Endothelial cell (in vitro differentiated cells): ENCODE data around the gene ADPRHL1. TPM values are rescaled to one million over a fixed set of nuclear protein-coding genes. Genes with fewer than 3 reads are reported as not detected.

Experiments
- DNase-seq: peaks from one replicate; pipeline ENCODE4 v3.0.0; 2021; ENCODE audit warnings: low spot score
- H3K27ac Mint-ChIP-seq: one replicate; pipeline ENCODE4 v1.8.0; 2021; ENCODE audit warnings: mixed read lengths, inconsistent platforms; ENCODE audit not compliant: unreplicated experiment
- H3K27me3 Mint-ChIP-seq: one replicate; pipeline ENCODE4 v1.8.0; 2021; ENCODE audit warnings: mild to moderate bottlenecking, moderate library complexity, mixed read lengths, inconsistent platforms; ENCODE audit not compliant: unreplicated experiment
- H3K36me3 Mint-ChIP-seq: one replicate; pipeline ENCODE4 v1.8.0; 2021; ENCODE audit warnings: mild to moderate bottlenecking, low read depth, mixed read lengths, inconsistent platforms; ENCODE audit not compliant: unreplicated experiment
- H3K4me1 Mint-ChIP-seq: one replicate; pipeline ENCODE4 v1.8.0; 2021; ENCODE audit warnings: mild to moderate bottlenecking, mixed read lengths, inconsistent platforms; ENCODE audit not compliant: unreplicated experiment
- H3K4me3 Mint-ChIP-seq: one replicate; pipeline ENCODE4 v1.8.0; 2021; ENCODE audit warnings: mild to moderate bottlenecking, mixed read lengths, inconsistent platforms; ENCODE audit not compliant: unreplicated experiment
- H3K9me3 Mint-ChIP-seq: one replicate; pipeline ENCODE4 v1.8.0; 2021; ENCODE audit warnings: mixed read lengths, inconsistent platforms; ENCODE audit not compliant: unreplicated experiment
- total RNA-seq: library from RNA; stranded (reverse); fragmentation: NEBNext Ultra II Directional; extraction: Animal tissue kit (Norgen Biotek cat#: 25700); gene quantifications from one replicate; pipeline ENCODE4 v1.2.1, GENCODE V29; 2021; ENCODE audit not compliant: unreplicated experiment
- TF ChIP-seq, protein P1 (sequence below): fragments of 200-600 bp; sonication (generic); IDR thresholded peaks from one replicate; pipeline ENCODE4 v1.5.0; 2021; ENCODE audit warnings: antibody characterized with exemption; ENCODE audit not compliant: unreplicated experiment

ADPRHL1 gene
- total RNA-seq, 1 donor from 2014 or later, result 1.5 TPM

- H3K36me3 Mint-ChIP-seq, result no peaks in the 10 kb centered on the region
- H3K9me3 Mint-ChIP-seq, result no peaks in the 10 kb centered on the region
- H3K27ac Mint-ChIP-seq, result no peak overlapping the region
- TF ChIP-seq, protein P1, sequence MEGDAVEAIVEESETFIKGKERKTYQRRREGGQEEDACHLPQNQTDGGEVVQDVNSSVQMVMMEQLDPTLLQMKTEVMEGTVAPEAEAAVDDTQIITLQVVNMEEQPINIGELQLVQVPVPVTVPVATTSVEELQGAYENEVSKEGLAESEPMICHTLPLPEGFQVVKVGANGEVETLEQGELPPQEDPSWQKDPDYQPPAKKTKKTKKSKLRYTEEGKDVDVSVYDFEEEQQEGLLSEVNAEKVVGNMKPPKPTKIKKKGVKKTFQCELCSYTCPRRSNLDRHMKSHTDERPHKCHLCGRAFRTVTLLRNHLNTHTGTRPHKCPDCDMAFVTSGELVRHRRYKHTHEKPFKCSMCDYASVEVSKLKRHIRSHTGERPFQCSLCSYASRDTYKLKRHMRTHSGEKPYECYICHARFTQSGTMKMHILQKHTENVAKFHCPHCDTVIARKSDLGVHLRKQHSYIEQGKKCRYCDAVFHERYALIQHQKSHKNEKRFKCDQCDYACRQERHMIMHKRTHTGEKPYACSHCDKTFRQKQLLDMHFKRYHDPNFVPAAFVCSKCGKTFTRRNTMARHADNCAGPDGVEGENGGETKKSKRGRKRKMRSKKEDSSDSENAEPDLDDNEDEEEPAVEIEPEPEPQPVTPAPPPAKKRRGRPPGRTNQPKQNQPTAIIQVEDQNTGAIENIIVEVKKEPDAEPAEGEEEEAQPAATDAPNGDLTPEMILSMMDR, result no peak
- H3K4me3 Mint-ChIP-seq, result no peak overlapping the region
- no peaks in the 10 kb centered on the region for H3K4me1 Mint-ChIP-seq
- peaks cover 6% of the 10 kb centered on the region for H3K27me3 Mint-ChIP-seq
- DNase-seq, result no peak
Measured at GRCh38 chr13:113361406-113361805, 91.9 kb downstream of the ADPRHL1 start.

DNA sequence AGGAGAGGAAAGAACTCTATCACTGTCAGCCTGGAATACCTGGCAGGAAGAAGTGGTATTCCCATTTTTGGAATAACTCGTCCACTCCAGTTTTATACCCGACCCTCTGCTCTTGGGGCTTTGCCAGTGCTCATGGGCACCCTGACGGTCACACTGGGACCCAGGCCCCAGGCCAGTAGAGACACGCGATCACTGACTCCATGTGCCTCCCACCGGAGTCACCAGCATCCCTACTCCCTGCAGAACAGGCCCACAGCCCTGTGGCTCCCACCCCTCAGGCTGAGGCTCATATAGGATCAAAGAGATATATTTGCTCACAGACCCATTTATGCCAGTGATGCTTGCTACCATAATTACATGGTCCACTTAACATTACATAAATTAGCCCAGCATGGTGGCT, 92.8 kb downstream of the ADPRHL1 start:
- Mint-ChIP-seq H3K27ac (no peak overlapping the region), H3K9me3 (no peaks in the 10 kb centered on the region), H3K4me3 (no peak overlapping the region), H3K4me1 (no peaks in the 10 kb centered on the region), H3K36me3 (no peaks in the 10 kb centered on the region), H3K27me3 (peaks cover 6% of the 10 kb centered on the region)
- TF ChIP-seq, protein P1, result no peak
- no peak for DNase-seq

GRCh38 chr13:113359571-113359970, 93.7 kb downstream of the ADPRHL1 start:
- TF ChIP-seq, protein P1, result no peak
- H3K9me3 Mint-ChIP-seq, result no peaks in the 10 kb centered on the region
- DNase-seq, result no peak
- H3K36me3 Mint-ChIP-seq, result no peaks in the 10 kb centered on the region
- no peak overlapping the region for H3K27ac Mint-ChIP-seq
- no peaks in the 10 kb centered on the region for H3K4me1 Mint-ChIP-seq
- peaks cover 6% of the 10 kb centered on the region for H3K27me3 Mint-ChIP-seq
- no peak overlapping the region for H3K4me3 Mint-ChIP-seq

DNA sequence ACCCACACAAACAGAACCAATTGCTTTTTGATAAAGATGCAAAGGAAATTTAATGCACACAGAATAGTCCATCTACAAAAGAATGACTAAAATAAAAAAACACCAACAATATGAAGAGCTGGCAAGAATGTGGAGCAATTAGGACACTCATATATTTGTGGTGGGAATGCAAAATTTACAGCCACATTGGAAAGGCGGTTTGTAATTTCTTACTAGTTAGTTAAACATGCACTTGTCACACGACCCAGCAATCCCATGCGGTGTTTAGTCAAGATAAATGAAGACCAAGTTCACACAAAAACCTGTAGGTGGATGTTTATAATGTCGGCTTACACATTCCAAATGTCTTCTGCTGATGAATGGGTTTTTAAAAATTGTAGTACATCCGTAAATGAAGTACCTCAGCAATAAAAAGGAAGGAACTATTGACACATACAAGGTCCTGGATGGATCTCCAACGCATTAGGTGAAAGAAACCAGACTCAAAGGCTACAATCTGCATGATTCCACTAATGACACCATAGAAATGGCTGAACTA, 94.6 kb downstream of the ADPRHL1 start:
- Mint-ChIP-seq H3K36me3 (no peaks in the 10 kb centered on the region), H3K27me3 (peaks cover 6% of the 10 kb centered on the region), H3K27ac (no peak overlapping the region), H3K9me3 (no peaks in the 10 kb centered on the region), H3K4me3 (no peak overlapping the region), H3K4me1 (no peaks in the 10 kb centered on the region)
- no peak for DNase-seq
- TF ChIP-seq, protein P1, result no peak

DNA sequence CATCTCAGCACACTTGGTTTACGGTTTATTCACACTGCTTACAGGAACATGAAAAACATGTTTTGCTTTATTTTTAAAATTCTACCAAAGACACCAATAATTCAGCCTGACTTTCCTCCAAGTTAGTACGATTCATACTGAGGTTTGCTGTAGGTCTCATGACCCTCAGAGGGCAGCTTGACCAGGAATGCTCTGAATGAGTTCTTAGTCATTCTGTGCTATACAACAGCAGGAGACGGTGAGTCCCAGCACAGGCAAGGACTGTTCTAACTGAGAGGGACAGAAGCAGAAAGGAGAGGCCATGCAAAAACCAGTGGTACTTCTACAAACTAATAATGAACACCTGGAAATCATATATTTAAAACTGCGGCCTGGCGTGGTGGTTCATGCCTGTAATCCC, 95.8 kb downstream of the ADPRHL1 start:
- DNase-seq, result no peak
- no peak overlapping the region for H3K4me3 Mint-ChIP-seq

More for the DNA sequence above, 95.8 kb downstream of the ADPRHL1 start:
- Mint-ChIP-seq H3K27me3 (peaks cover 4% of the 10 kb centered on the region), H3K27ac (no peak overlapping the region), H3K4me1 (no peaks in the 10 kb centered on the region), H3K36me3 (no peaks in the 10 kb centered on the region), H3K9me3 (no peaks in the 10 kb centered on the region)
- TF ChIP-seq, protein P1, result no peak
